Endothelial cell of umbilical vein (primary cell): ENCODE results near the gene OCA2. TPM values are rescaled to one million over a fixed set of nuclear protein-coding genes. Genes with fewer than 3 reads are reported as not detected.

ENCODE experiments used
- BruUV-seq: library from RNA; stranded (reverse); fragments of 400-500 nt; replicated peaks from 2 replicates; lab custom pipeline; 2021; lab: Mats Ljungman, UMichigan
- CTCF ChIA-PET: fragments of 300-600, 350-600 bp; sonication (Branson Sonifier 250); formaldehyde crosslinking; loops from one replicate; lab custom pipeline; 2021; ENCODE audit warnings: antibody characterized with exemption, inconsistent platforms; lab: Charles Lee
- POLR2A ChIA-PET: fragments of 300-600, 350-600 bp; sonication (Branson Sonifier 250); formaldehyde crosslinking; loops from one replicate; lab custom pipeline; 2021; ENCODE audit warnings: antibody characterized with exemption, inconsistent platforms; lab: Charles Lee
- DNase-seq: peaks from one replicate; pipeline ENCODE4 v3.0.0-alpha.2; 2011; ENCODE audit warnings: low read depth, low spot score
- FAIRE-seq: peaks from 2 replicates; lab custom pipeline; 2011; peaks lifted over from hg19 to GRCh38; lab: Jason Lieb, UNC
- H2AFZ ChIP-seq: 2 replicates; pipeline ENCODE4 v1.6.0; 2012; ENCODE audit warnings: low read depth, low read length, control low read depth, inconsistent platforms
- H3K27ac ChIP-seq: 2 replicates; pipeline ENCODE4 v1.5.1; 2011; ENCODE audit warnings: low read depth, mild to moderate bottlenecking, control low read depth, low read length, moderate library complexity; ENCODE audit not compliant: insufficient read depth
- H3K27me3 ChIP-seq, 2 experiments: 2 replicates each; pipeline versions ENCODE4 v1.6.0 to v1.6.1; 2011; ENCODE audit warnings: low read length in 2 of 2, mixed read lengths in 1 of 2; ENCODE audit not compliant: control insufficient read depth in 2 of 2, insufficient read depth in 2 of 2
- H3K36me3 ChIP-seq, 2 experiments: 2 replicates in 1 of 2; 3 replicates in 1 of 2; pipeline ENCODE4 v1.5.1; 2011; ENCODE audit warnings: low read length in 2 of 2, mild to moderate bottlenecking in 1 of 2, moderate library complexity in 1 of 2; ENCODE audit not compliant: control insufficient read depth in 2 of 2, insufficient read depth in 2 of 2; ENCODE audit errors: extremely low read depth in 1 of 2
- H3K4me1 ChIP-seq: 3 replicates; pipeline ENCODE4 v1.5.1; 2011; ENCODE audit warnings: mild to moderate bottlenecking, low read length; ENCODE audit not compliant: control insufficient read depth, insufficient read depth; ENCODE audit errors: extremely low read depth
- H3K4me2 ChIP-seq: 2 replicates; pipeline ENCODE4 v1.6.1; 2011; ENCODE audit warnings: low read length, control low read depth, mixed read lengths; ENCODE audit not compliant: insufficient read depth
- H3K4me3 ChIP-seq, 3 experiments: fragments of 200-600 bp in 1 of 3; sonication (generic), shearing (Covaris generic) in 1 of 3; replicated peaks in 1 of 3; 2 replicates each; pipeline ENCODE4 v1.5.1; 2011 to 2016; ENCODE audit warnings: control low read depth in 3 of 3, low read length in 3 of 3, mild to moderate bottlenecking in 2 of 3, inconsistent platforms in 1 of 3, low read depth in 1 of 3, moderate library complexity in 1 of 3; ENCODE audit not compliant: insufficient read depth in 1 of 3
- H3K79me2 ChIP-seq: 2 replicates; pipeline ENCODE4 v1.6.0; 2012; ENCODE audit warnings: low read length, inconsistent platforms; ENCODE audit not compliant: control insufficient read depth, insufficient read depth
- H3K9ac ChIP-seq: replicated peaks from 2 replicates; pipeline ENCODE3; 2011; ENCODE audit warnings: low read length, control low read depth; ENCODE audit not compliant: insufficient read depth; ENCODE audit errors: extremely low read depth
- H3K9me1 ChIP-seq: replicated peaks from 3 replicates; pipeline ENCODE4 v1.6.0; 2011; ENCODE audit warnings: mild to moderate bottlenecking, low read length; ENCODE audit not compliant: control insufficient read depth, insufficient read depth; ENCODE audit errors: extremely low read depth
- H3K9me3 ChIP-seq: replicated peaks from 2 replicates; pipeline ENCODE4 v1.5.1; 2012; ENCODE audit warnings: low read length, inconsistent platforms; ENCODE audit not compliant: control insufficient read depth, insufficient read depth
- H4K20me1 ChIP-seq: replicated peaks from 2 replicates; pipeline ENCODE3; 2011; ENCODE audit warnings: mild to moderate bottlenecking, low read length; ENCODE audit not compliant: control insufficient read depth, insufficient read depth; ENCODE audit errors: extremely low read depth
- EZH2 ChIP-seq: IDR thresholded peaks from 2 replicates; pipeline ENCODE4 v1.6.1; 2012; ENCODE audit warnings: borderline replicate concordance, low read depth, mild to moderate bottlenecking, moderate library complexity, low read length, inconsistent platforms; ENCODE audit not compliant: severe bottlenecking
- FOS ChIP-seq: IDR thresholded peaks from 2 replicates; pipeline ENCODE4 v1.6.1; 2011; ENCODE audit warnings: mild to moderate bottlenecking, low read length, moderate library complexity, borderline replicate concordance; ENCODE audit not compliant: insufficient read depth
- GATA2 ChIP-seq: IDR thresholded peaks from 2 replicates; pipeline ENCODE4 v1.7.0; 2011; ENCODE audit warnings: low read depth, mild to moderate bottlenecking, moderate library complexity, mixed read lengths, low read length; ENCODE audit not compliant: insufficient read length, insufficient read depth
- JUN ChIP-seq: IDR thresholded peaks from 2 replicates; pipeline ENCODE4 v1.6.1; 2011; ENCODE audit warnings: borderline replicate concordance, low read depth; ENCODE audit not compliant: insufficient read length, insufficient read depth
- MYC ChIP-seq: IDR thresholded peaks from one replicate; pipeline ENCODE4 v1.6.1; 2011; ENCODE audit warnings: mild to moderate bottlenecking, low read depth, low read length
- POLR2A ChIP-seq: IDR thresholded peaks from 2 replicates; pipeline ENCODE4 v1.6.1; 2012; ENCODE audit warnings: low read depth, mild to moderate bottlenecking, control low read depth, low read length
- POLR2AphosphoS5 ChIP-seq: IDR thresholded peaks from 2 replicates; pipeline ENCODE4 v1.6.1; 2012; ENCODE audit warnings: low read depth, mild to moderate bottlenecking, control low read depth, low read length, moderate library complexity; ENCODE audit not compliant: insufficient read depth
- dilution Hi-C: fragments of 300-500 bp; cut with MboI; formaldehyde crosslinking; loops from one replicate; pipeline ENCODE4 v1.15.0; 2019; ENCODE audit warnings: low sequenced_read_pairs; ENCODE audit not compliant: extremely low pct_ligation_motif_present
- intact Hi-C: fragments of 100-400 bp; cut with micrococcal nuclease; formaldehyde crosslinking; loops from one replicate; pipeline ENCODE4 v1.10.0; 2022
- polyA plus RNA-seq, 4 experiments: library from polyadenylated mRNA; depleted of rRNA in 3 of 4; stranded (reverse) in 3 of 4; unstranded in 1 of 4; fragments of >200 nt; gene quantifications; 2 replicates each; pipeline versions ENCODE4 v1.2.1 to v1.2.3, GENCODE V29; 2011 to 2012; ENCODE audit warnings: missing spikeins in 1 of 4
- total RNA-seq: library from RNA; stranded (reverse); gene quantifications from 2 replicates; pipeline ENCODE4 v1.2.3, GENCODE V29; 2021
- TF ChIP-seq, protein P1 (sequence below), 2 donors: IDR thresholded peaks; 1 replicate in 1 of 2; 2 replicates in 1 of 2; pipeline ENCODE4 v1.5.1; 2011; ENCODE audit warnings: low read length in 2 of 2, mild to moderate bottlenecking in 2 of 2, moderate library complexity in 2 of 2, control low read depth in 1 of 2, inconsistent platforms in 1 of 2, low read depth in 1 of 2; ENCODE audit not compliant: insufficient read depth in 1 of 2; ENCODE audit errors: extremely low read depth in 1 of 2
- TF ChIP-seq, protein P2 (sequence below): IDR thresholded peaks from 2 replicates; pipeline ENCODE4 v1.6.1; 2011; ENCODE audit not compliant: insufficient read depth, insufficient read length

OCA2 gene
- total and polyA plus RNA-seq, 2 donors (not counting 3 experiments of a cell fraction or from before 2014, with no cell fraction given) = not detected

DNA sequence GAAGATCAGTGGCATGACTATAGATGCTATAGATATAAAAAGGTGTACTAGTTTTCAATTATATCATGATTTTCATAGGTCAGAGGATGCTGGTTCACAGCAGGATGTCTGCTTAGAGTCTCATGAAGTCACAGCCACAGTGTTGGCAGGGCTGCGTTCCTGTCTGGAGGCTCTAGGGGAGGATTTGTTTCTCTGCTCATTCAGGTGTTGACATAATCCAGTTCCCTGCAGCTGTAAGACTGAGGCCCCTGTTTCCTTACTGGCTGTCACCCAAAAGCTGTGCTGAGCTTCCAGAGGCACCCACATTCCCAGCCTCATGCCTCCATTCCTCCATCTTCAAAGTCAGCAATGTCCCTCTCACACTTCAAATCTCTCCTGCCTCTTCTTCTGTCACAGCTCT, 170.7 kb downstream of the OCA2 start:
- no peaks in the 10 kb centered on the region for H3K79me2 ChIP-seq
- DNase-seq (no peak), FAIRE-seq (no peak)
- BruUV-seq = no TSS peak
- H3K9me1 ChIP-seq = no peaks in the 10 kb centered on the region
- peaks cover 2% of the 10 kb centered on the region for H3K9me3 ChIP-seq
- no peaks in the 10 kb centered on the region for H3K27me3 ChIP-seq
- no peak overlapping the region for H3K9ac ChIP-seq
- H3K4me2 ChIP-seq = no peak overlapping the region
- dilution Hi-C loops (no loop called here), intact Hi-C loops (no loop called here)
- H3K36me3 ChIP-seq = no peaks in the 10 kb centered on the region
- H4K20me1 ChIP-seq = no peaks in the 10 kb centered on the region
- H2AFZ ChIP-seq = no peak overlapping the region
- H3K27ac ChIP-seq = no peak overlapping the region
- CTCF ChIA-PET = no interaction called here
- H3K4me3 ChIP-seq = no peak overlapping the region
- POLR2A ChIA-PET = no interaction called here
- no peaks in the 10 kb centered on the region for H3K4me1 ChIP-seq
- TF ChIP-seq POLR2AphosphoS5 (no peak), GATA2 (no peak), FOS (no peak), EZH2 (no peak), MYC (no peak), JUN (no peak), POLR2A (no peak)
- TF ChIP-seq, protein P1, sequence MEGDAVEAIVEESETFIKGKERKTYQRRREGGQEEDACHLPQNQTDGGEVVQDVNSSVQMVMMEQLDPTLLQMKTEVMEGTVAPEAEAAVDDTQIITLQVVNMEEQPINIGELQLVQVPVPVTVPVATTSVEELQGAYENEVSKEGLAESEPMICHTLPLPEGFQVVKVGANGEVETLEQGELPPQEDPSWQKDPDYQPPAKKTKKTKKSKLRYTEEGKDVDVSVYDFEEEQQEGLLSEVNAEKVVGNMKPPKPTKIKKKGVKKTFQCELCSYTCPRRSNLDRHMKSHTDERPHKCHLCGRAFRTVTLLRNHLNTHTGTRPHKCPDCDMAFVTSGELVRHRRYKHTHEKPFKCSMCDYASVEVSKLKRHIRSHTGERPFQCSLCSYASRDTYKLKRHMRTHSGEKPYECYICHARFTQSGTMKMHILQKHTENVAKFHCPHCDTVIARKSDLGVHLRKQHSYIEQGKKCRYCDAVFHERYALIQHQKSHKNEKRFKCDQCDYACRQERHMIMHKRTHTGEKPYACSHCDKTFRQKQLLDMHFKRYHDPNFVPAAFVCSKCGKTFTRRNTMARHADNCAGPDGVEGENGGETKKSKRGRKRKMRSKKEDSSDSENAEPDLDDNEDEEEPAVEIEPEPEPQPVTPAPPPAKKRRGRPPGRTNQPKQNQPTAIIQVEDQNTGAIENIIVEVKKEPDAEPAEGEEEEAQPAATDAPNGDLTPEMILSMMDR (IDR thresholded peaks at IDR 0.05; ENCODE audit: extremely low read depth in 1 of 2, insufficient read depth in 1 of 2, low read depth in 1 of 2, low read length in 2 of 2) = no peak
- TF ChIP-seq, protein P2, sequence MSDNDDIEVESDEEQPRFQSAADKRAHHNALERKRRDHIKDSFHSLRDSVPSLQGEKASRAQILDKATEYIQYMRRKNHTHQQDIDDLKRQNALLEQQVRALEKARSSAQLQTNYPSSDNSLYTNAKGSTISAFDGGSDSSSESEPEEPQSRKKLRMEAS = no peak
